GM19025 (cell line): ENCODE measurements around the gene USH1C.

Source experiments
- ATAC-seq: cut with Tn5 transposase; IDR thresholded peaks from one replicate; pipeline ENCODE4 v1.9.1; 2021; ENCODE audit warnings: mild to moderate bottlenecking, low read depth, moderate library complexity; ENCODE audit not compliant: unreplicated experiment

Gene USH1C

GRCh38 chr11:17446482-17446881 is 97.7 kb downstream of the USH1C start:
- ATAC-seq: no peak

DNA sequence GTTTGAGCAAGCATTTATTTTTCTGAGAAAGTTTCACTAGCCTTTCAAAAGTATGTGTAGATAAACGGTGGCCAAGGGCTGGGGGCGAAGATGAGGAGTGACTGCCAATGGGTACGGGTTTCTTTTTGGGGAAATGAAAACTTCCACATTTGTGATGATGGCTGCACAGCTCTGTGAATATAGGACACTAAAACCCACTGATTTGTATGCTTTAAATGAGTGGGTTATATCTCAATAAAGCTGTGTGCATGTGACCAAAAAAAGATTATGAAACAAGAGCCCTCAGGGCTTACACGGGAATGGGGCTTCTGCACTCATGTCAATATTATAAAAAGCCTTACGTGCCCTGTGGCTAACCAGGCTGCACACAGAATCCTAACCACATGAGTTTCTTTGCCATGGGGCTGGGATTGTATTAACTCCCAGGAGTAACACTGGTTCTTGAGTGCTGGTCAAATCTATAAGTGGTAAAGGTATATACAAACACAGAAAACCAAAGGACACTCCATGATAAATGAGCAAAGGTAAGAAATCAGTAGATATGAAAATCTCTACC is 98.9 kb downstream of the USH1C start:
- ATAC-seq: no peak

GRCh38 chr11:17443926-17444690 is 100.1 kb downstream of the USH1C start:
- no peak for ATAC-seq
